Gastroesophageal sphincter (tissue), 3 donors: Measurements from ENCODE around the gene TRIP11.

Source experiments
- EP300 ChIP-seq: sonication (generic); formaldehyde crosslinking; IDR thresholded peaks from one replicate; pipeline ENCODE4 v1.6.1; 2017; ENCODE audit warnings: antibody characterized with exemption, mild to moderate bottlenecking
- TF ChIP-seq, protein P1 (sequence below), 4 experiments: fragments of 200-600 bp in 2 of 4; fragments of 450-650 bp in 2 of 4; sonication (generic) in 1 of 4; IDR thresholded peaks; one replicate each; pipeline ENCODE4 v1.5.1; 2017 to 2019; ENCODE audit warnings: antibody characterized with exemption in 4 of 4, mild to moderate bottlenecking in 2 of 4, moderate library complexity in 2 of 4

DNA sequence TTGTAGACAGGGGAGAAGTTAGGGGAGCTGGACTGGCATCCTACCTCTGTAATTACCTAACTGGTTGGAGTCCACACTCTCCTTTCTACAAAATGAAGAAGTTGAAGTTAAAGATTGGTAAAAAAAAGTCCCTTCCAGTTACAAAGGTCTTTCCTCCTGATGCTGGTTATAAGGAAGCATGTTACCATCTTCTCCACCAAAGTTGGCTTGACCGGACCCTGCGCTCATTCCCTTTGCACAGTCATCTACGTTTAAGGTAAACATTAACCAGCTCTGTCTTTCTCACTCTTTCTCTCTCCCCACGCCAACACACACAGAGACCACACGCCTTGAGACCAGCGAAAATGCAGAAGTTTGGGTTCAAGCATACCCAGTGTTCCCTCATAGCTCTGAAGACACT is 104.3 kb downstream of the TRIP11 start:
- no peak for TF ChIP-seq EP300
- TF ChIP-seq, protein P1, sequence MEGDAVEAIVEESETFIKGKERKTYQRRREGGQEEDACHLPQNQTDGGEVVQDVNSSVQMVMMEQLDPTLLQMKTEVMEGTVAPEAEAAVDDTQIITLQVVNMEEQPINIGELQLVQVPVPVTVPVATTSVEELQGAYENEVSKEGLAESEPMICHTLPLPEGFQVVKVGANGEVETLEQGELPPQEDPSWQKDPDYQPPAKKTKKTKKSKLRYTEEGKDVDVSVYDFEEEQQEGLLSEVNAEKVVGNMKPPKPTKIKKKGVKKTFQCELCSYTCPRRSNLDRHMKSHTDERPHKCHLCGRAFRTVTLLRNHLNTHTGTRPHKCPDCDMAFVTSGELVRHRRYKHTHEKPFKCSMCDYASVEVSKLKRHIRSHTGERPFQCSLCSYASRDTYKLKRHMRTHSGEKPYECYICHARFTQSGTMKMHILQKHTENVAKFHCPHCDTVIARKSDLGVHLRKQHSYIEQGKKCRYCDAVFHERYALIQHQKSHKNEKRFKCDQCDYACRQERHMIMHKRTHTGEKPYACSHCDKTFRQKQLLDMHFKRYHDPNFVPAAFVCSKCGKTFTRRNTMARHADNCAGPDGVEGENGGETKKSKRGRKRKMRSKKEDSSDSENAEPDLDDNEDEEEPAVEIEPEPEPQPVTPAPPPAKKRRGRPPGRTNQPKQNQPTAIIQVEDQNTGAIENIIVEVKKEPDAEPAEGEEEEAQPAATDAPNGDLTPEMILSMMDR (IDR thresholded peaks at IDR 0.05): no peak
